HG03442 (cell line): ENCODE data around the gene SMU1.
"Not testable (repeated sequence)": the region's sequence is repeated elsewhere in the genome, so short reads cannot be mapped to it uniquely, and the experiment has no call there.

Source experiments
- ATAC-seq: cut with Tn5 transposase; IDR thresholded peaks from one replicate; pipeline ENCODE4 v1.9.1; 2021; ENCODE audit warnings: mild to moderate bottlenecking, moderate library complexity; ENCODE audit not compliant: unreplicated experiment

The SMU1 gene

GRCh38 chr9:33017283-33018041, 59.0 kb downstream of the SMU1 start:
- ATAC-seq: no peak

GRCh38 chr9:33014665-33015014, 61.8 kb downstream of the SMU1 start:
- ATAC-seq: no peak

GRCh38 chr9:33013962-33014664, 62.4 kb downstream of the SMU1 start:
- no peak for ATAC-seq

- no peak for ATAC-seq
Observed at GRCh38 chr9:33012328-33013069, 64.0 kb downstream of the SMU1 start.

- no peak for ATAC-seq
Observed at GRCh38 chr9:33011831-33012230, 64.6 kb downstream of the SMU1 start.

- no peak for ATAC-seq
Observed at GRCh38 chr9:33007755-33008154, 68.7 kb downstream of the SMU1 start.

GRCh38 chr9:33005335-33005734, 71.1 kb downstream of the SMU1 start:
- not testable (repeated sequence) for ATAC-seq

GRCh38 chr9:33000682-33001055, 75.8 kb downstream of the SMU1 start:
- ATAC-seq: not testable (repeated sequence)

- no peak for ATAC-seq
Observed at GRCh38 chr9:32992595-32993238, 83.8 kb downstream of the SMU1 start.

GRCh38 chr9:32991897-32992594, 84.4 kb downstream of the SMU1 start:
- ATAC-seq: no peak
